H1 (cell line): ENCODE data around the gene AKIRIN2. TPM values are rescaled to one million over a fixed set of nuclear protein-coding genes. Genes with fewer than 3 reads are reported as not detected.
A peak's percentile ranks its signal among the peaks of the same experiment; 100 is the strongest.

Experiments
- CTCF ChIA-PET: fragments of 300-600 bp; sonication (Branson Sonifier 250); formaldehyde crosslinking; loops from one replicate; lab custom pipeline; 2021; ENCODE audit not compliant: partially characterized antibody; lab: Charles Lee
- POLR2A ChIA-PET: fragments of 300-600 bp; sonication (Branson Sonifier 250); formaldehyde crosslinking; loops from one replicate; lab custom pipeline; 2021; ENCODE audit warnings: inconsistent platforms; ENCODE audit not compliant: partially characterized antibody; lab: Charles Lee
- DNase-seq, 2 experiments: peaks; one replicate each; pipeline versions ENCODE4 v3.0.0 to v3.0.0-alpha.2; 2010 to 2022; ENCODE audit warnings: low spot score in 2 of 2, low read depth in 1 of 2, mixed read lengths in 1 of 2
- FAIRE-seq: peaks from 2 replicates; lab custom pipeline; 2011; peaks lifted over from hg19 to GRCh38; lab: Jason Lieb, UNC
- H2AFZ ChIP-seq: 2 replicates; pipeline ENCODE4 v1.8.1; 2012; ENCODE audit warnings: low read length, inconsistent platforms
- H2AK5ac ChIP-seq: 2 replicates; pipeline ENCODE4 v1.6.1; 2013; ENCODE audit warnings: low read depth, low read length
- H2BK120ac ChIP-seq: replicated peaks from 2 replicates; pipeline ENCODE3; 2013; ENCODE audit warnings: low read depth, low read length, inconsistent platforms
- H2BK12ac ChIP-seq: 2 replicates; pipeline ENCODE4 v1.6.1; 2013; ENCODE audit warnings: low read depth, low read length
- H2BK15ac ChIP-seq: 2 replicates; pipeline ENCODE4 v1.6.1; 2013; ENCODE audit warnings: low read length
- H2BK20ac ChIP-seq: 2 replicates; pipeline ENCODE4 v1.6.1; 2013; ENCODE audit warnings: low read length
- H2BK5ac ChIP-seq: 2 replicates; pipeline ENCODE4 v1.6.1; 2013; ENCODE audit warnings: low read depth, low read length
- H3K14ac ChIP-seq: 2 replicates; pipeline ENCODE4 v1.6.1; 2013; ENCODE audit warnings: inconsistent platforms; ENCODE audit not compliant: insufficient read length
- H3K18ac ChIP-seq: 2 replicates; pipeline ENCODE4 v1.6.1; 2013; ENCODE audit warnings: low read length; ENCODE audit errors: extremely low read depth
- H3K23ac ChIP-seq: 2 replicates; pipeline ENCODE4 v1.6.1; 2013; ENCODE audit warnings: inconsistent platforms; ENCODE audit not compliant: insufficient read length
- H3K23me2 ChIP-seq: 2 replicates; pipeline ENCODE4 v1.6.1; 2013; ENCODE audit warnings: low read depth, low read length
- H3K27ac ChIP-seq: 2 replicates; pipeline ENCODE4 v1.6.1; 2011; ENCODE audit warnings: low read depth, low read length, inconsistent platforms
- H3K27me3 ChIP-seq, 4 experiments: replicated peaks in 1 of 4; 1 replicate in 1 of 4; 2 replicates in 3 of 4; pipeline versions ENCODE4 v1.6.1 to v1.8.1; 2011 to 2013; ENCODE audit warnings: low read length in 3 of 4, mild to moderate bottlenecking in 3 of 4, inconsistent platforms in 2 of 4, mixed read lengths in 2 of 4, moderate library complexity in 1 of 4; ENCODE audit not compliant: control insufficient read depth in 3 of 4, insufficient read depth in 3 of 4; ENCODE audit errors: extremely low read depth in 1 of 4
- H3K36me3 ChIP-seq, 4 experiments: 2 replicates each; pipeline versions ENCODE4 v1.6.1 to v1.8.1; 2011 to 2013; ENCODE audit warnings: mild to moderate bottlenecking in 4 of 4, low read length in 3 of 4, moderate library complexity in 2 of 4, control low read depth in 1 of 4, inconsistent platforms in 1 of 4; ENCODE audit not compliant: insufficient read depth in 4 of 4, control insufficient read depth in 2 of 4
- H3K4ac ChIP-seq: replicated peaks from 2 replicates; pipeline ENCODE3; 2013; ENCODE audit warnings: low read length, low read depth, mixed read lengths, inconsistent platforms; ENCODE audit not compliant: insufficient read length
- H3K4me1 ChIP-seq, 4 experiments: replicated peaks in 1 of 4; 1 replicate in 1 of 4; 2 replicates in 3 of 4; pipeline versions ENCODE4 v1.6.1 to v1.8.1; 2011 to 2013; ENCODE audit warnings: low read length in 3 of 4, inconsistent platforms in 2 of 4, mixed read lengths in 1 of 4; ENCODE audit not compliant: insufficient read depth in 4 of 4, control insufficient read depth in 3 of 4
- H3K4me2 ChIP-seq, 2 experiments: 2 replicates each; pipeline versions ENCODE4 v1.6.1 to v1.8.1; 2011 to 2013; ENCODE audit warnings: low read depth in 2 of 2, low read length in 2 of 2, control low read depth in 1 of 2, inconsistent platforms in 1 of 2, mild to moderate bottlenecking in 1 of 2; ENCODE audit not compliant: insufficient read depth in 1 of 2
- H3K4me3 ChIP-seq, 4 experiments: fragments of 200-600, 300-600 bp in 1 of 4; sonication (generic), shearing (Covaris generic), sonication (Bioruptor Twin) in 1 of 4; 2 replicates each; pipeline versions ENCODE4 v1.5.1 to v1.8.1; 2011 to 2016; ENCODE audit warnings: low read length in 4 of 4, low read depth in 3 of 4, control low read depth in 2 of 4, inconsistent platforms in 2 of 4, mild to moderate bottlenecking in 2 of 4, mixed read lengths in 1 of 4, moderate library complexity in 1 of 4; ENCODE audit not compliant: insufficient read depth in 2 of 4; ENCODE audit errors: extremely low read depth in 1 of 4
- H3K56ac ChIP-seq: replicated peaks from 2 replicates; pipeline ENCODE3; 2013; ENCODE audit warnings: low read depth, mild to moderate bottlenecking, mixed read lengths, low read length, inconsistent platforms; ENCODE audit not compliant: insufficient read length
- H3K79me1 ChIP-seq: 2 replicates; pipeline ENCODE4 v1.6.1; 2013; ENCODE audit warnings: low read depth, low read length, control low read depth
- H3K79me2 ChIP-seq, 2 experiments: 2 replicates each; pipeline versions ENCODE4 v1.6.1 to v1.8.1; 2012 to 2013; ENCODE audit warnings: low read length in 2 of 2, mild to moderate bottlenecking in 2 of 2, inconsistent platforms in 1 of 2; ENCODE audit not compliant: insufficient read depth in 2 of 2, control insufficient read depth in 1 of 2
- H3K9ac ChIP-seq, 4 experiments: replicated peaks in 1 of 4; 1 replicate in 1 of 4; 2 replicates in 3 of 4; pipeline versions ENCODE4 v1.6.1 to v1.8.1; 2011 to 2013; ENCODE audit warnings: low read depth in 3 of 4, low read length in 3 of 4, control low read depth in 2 of 4, mild to moderate bottlenecking in 2 of 4, moderate library complexity in 2 of 4, inconsistent platforms in 1 of 4; ENCODE audit errors: extremely low read depth in 1 of 4
- H3K9me3 ChIP-seq, 2 experiments: 2 replicates each; pipeline versions ENCODE4 v1.6.1 to v1.8.1; 2012 to 2013; ENCODE audit warnings: mild to moderate bottlenecking in 2 of 2, moderate library complexity in 2 of 2, control low read depth in 1 of 2, inconsistent platforms in 1 of 2, low read depth in 1 of 2, low read length in 1 of 2, mixed read lengths in 1 of 2; ENCODE audit not compliant: insufficient read depth in 2 of 2
- H4K20me1 ChIP-seq, 2 experiments: replicated peaks in 1 of 2; 2 replicates each; pipeline versions ENCODE3 to v1.8.1; 2011 to 2013; ENCODE audit warnings: inconsistent platforms in 2 of 2, low read length in 2 of 2, mild to moderate bottlenecking in 1 of 2; ENCODE audit not compliant: insufficient read depth in 2 of 2, control insufficient read depth in 1 of 2
- H4K5ac ChIP-seq: 2 replicates; pipeline ENCODE4 v1.6.1; 2013; ENCODE audit warnings: low read length, low read depth, mixed read lengths, inconsistent platforms; ENCODE audit not compliant: insufficient read length
- H4K8ac ChIP-seq: 2 replicates; pipeline ENCODE4 v1.8.0; 2013; ENCODE audit warnings: mild to moderate bottlenecking, moderate library complexity, low read length, inconsistent platforms; ENCODE audit not compliant: insufficient read depth; ENCODE audit errors: extremely low read depth
- H4K91ac ChIP-seq: replicated peaks from 2 replicates; pipeline ENCODE3; 2013; ENCODE audit warnings: low read length, mixed read lengths, inconsistent platforms; ENCODE audit not compliant: insufficient read length
- GTF2F1 ChIP-seq: IDR thresholded peaks from 2 replicates; pipeline ENCODE4 v1.6.1; 2012; ENCODE audit warnings: low read depth, low read length, improper control_type of control experiment, borderline replicate concordance
- JUND ChIP-seq: IDR thresholded peaks from 2 replicates; pipeline ENCODE4 v1.6.1; 2011; ENCODE audit warnings: mild to moderate bottlenecking, improper control_type of control experiment, low read length
- KDM1A ChIP-seq: fragments of 200-600, 300-600 bp; sonication (generic); IDR thresholded peaks from 2 replicates; pipeline ENCODE4 v1.7.1; 2016; ENCODE audit warnings: mild to moderate bottlenecking, low read length, borderline replicate concordance
- RAD21 ChIP-seq, 2 experiments: IDR thresholded peaks in 1 of 2; conservative IDR thresholded peaks in 1 of 2; 2 replicates each; pipeline ENCODE4 v1.6.1; 2011; ENCODE audit warnings: low read depth in 2 of 2, low read length in 2 of 2, improper control_type of control experiment in 1 of 2, inconsistent platforms in 1 of 2, mild to moderate bottlenecking in 1 of 2, moderate library complexity in 1 of 2
- SIN3A ChIP-seq, 2 experiments: IDR thresholded peaks in 1 of 2; conservative IDR thresholded peaks in 1 of 2; 2 replicates each; pipeline ENCODE4 v1.6.1; 2011 to 2012; ENCODE audit warnings: low read length in 2 of 2, improper control_type of control experiment in 1 of 2, low read depth in 1 of 2, mild to moderate bottlenecking in 1 of 2
- SIRT6 ChIP-seq: IDR thresholded peaks from one replicate; pipeline ENCODE4 v1.7.1; 2012; ENCODE audit warnings: low read length, inconsistent platforms
- WGBS, 2 experiments: shearing (Covaris generic) in 1 of 2; methylation state at CpG; one replicate each; pipeline versions ENCODE4 v1.1.6 to v1.1.7; 2013 to 2015; ENCODE audit warnings: low lambda C conversion rate in 2 of 2, mixed read lengths in 2 of 2, inconsistent platforms in 1 of 2, low coverage in 1 of 2, missing lambda C conversion rate in 1 of 2; ENCODE audit not compliant: insufficient replicate concordance in 2 of 2, insufficient coverage in 1 of 2, insufficient read length in 1 of 2; ENCODE audit errors: extremely low coverage in 1 of 2, missing lambda C conversion rate in 1 of 2; 5-methylcytosine and 5-hydroxymethylcytosine counted together
- polyA plus RNA-seq, 7 experiments: library from polyadenylated mRNA; depleted of rRNA in 3 of 7; stranded (reverse) in 5 of 7; unstranded in 2 of 7; fragments of >200 nt in 5 of 7; fragments of 200-250 nt in 2 of 7; gene quantifications; 1 replicate in 5 of 7; 2 replicates in 1 of 7; 4 replicates in 1 of 7; pipeline versions ENCODE4 v1.2.1 to v1.2.3, GENCODE V29; 2011 to 2013; ENCODE audit warnings: missing spikeins in 2 of 7, mixed read lengths in 2 of 7
- total RNA-seq: library from RNA; stranded (reverse); fragmentation: NEBNext Ultra II Directional; extraction: Animal tissue kit (Norgen Biotek cat#: 25700); gene quantifications from 2 replicates; pipeline ENCODE4 v1.2.1, GENCODE V29; 2021

AKIRIN2 gene
- total and polyA plus RNA-seq, 2 of the 8 experiments (the other 6 are each of a cell fraction or from before 2014, with no cell fraction given): 35.6 to 75.3 TPM

DNA sequence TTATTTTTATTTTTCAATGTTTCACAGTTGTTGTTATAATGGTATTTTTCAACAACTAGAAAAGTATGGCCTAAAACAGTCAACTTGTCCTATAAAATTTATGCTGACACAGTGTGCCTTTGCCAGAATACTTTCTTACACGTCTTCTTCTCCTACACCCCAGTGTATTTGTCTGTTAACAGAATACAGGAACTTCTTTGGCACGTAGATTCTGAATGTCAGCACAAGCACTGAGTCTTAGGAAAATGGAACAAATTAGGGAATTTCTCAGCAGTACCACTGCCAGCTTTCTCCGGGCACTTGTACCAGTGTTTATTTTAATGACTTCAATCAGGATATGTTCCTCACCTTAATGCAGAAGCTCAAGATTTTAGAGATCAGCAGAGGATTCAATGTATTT, 26.7 kb upstream of the AKIRIN2 start:
- FAIRE-seq: no peak
- no peak overlapping the region for H3K4me2 ChIP-seq

More for the DNA sequence above, 26.7 kb upstream of the AKIRIN2 start:
- Histone ChIP-seq H2BK15ac (no peak overlapping the region), H4K91ac (no peak overlapping the region), H3K79me1 (no peaks in the 10 kb centered on the region), H3K9ac (no peak overlapping the region), H3K4me3 (no peak overlapping the region), H4K8ac (no peak overlapping the region), H3K4me1 (no peaks in the 10 kb centered on the region; a peak in 1 of 7 replicates), H3K56ac (no peak overlapping the region), H2AFZ (peak overlapping the region; percentile 19; the same call in 1 of the 2 replicates), H3K23me2 (no peaks in the 10 kb centered on the region), H4K20me1 (no peaks in the 10 kb centered on the region), H3K14ac (no peak overlapping the region), H3K79me2 (no peaks in the 10 kb centered on the region), H2BK5ac (no peak overlapping the region), H3K18ac (no peak overlapping the region), H2BK12ac (no peak overlapping the region), H2AK5ac (no peak overlapping the region), H2BK120ac (no peak overlapping the region), H3K23ac (no peak overlapping the region), H3K27ac (no peak overlapping the region), H3K36me3 (no peaks in the 10 kb centered on the region), H3K27me3 (no peaks in the 10 kb centered on the region), H3K4ac (no peak overlapping the region), H2BK20ac (no peak overlapping the region), H3K9me3 (no peaks in the 10 kb centered on the region), H4K5ac (no peak overlapping the region)
- WGBS, 2 experiments: 87% methylated on average over 3 of the region's 3 CpGs; no CpG with 5 or more reads in 1 of the 2 experiments
- POLR2A ChIA-PET: interaction anchor here (1.9 kb wide), 1 partner anchor 26 kb away, joined by 8 read pairs; the partner anchor contains the start of gene AKIRIN2
- TF ChIP-seq RAD21 (IDR thresholded peaks at IDR 0.05 in 1 of 2, conservative IDR thresholded peaks at IDR 0.05 in 1 of 2; ENCODE audit: low read depth in 2 of 2, low read length in 2 of 2) (no peak), SIN3A (conservative IDR thresholded peaks at IDR 0.05 in 1 of 2, IDR thresholded peaks at IDR 0.05 in 1 of 2; ENCODE audit: low read depth in 1 of 2, low read length in 2 of 2) (no peak), GTF2F1 (no peak), JUND (no peak), SIRT6 (no peak), KDM1A (no peak)
- DNase-seq: no peak
- CTCF ChIA-PET: interaction anchor here (0.6 to 1.3 kb wide), 2 partner anchors 10 to 239 kb away, joined by 3 to 4 read pairs; no protein-coding TSS in a partner anchor
